Left cardiac atrium (tissue), 4 donors: ENCODE data around the gene ANTXR2. TPM values are rescaled to one million over a fixed set of nuclear protein-coding genes. Genes with fewer than 3 reads are reported as not detected.

Experiments used
- ATAC-seq, 2 donors: fragments of 200-7000 bp; cut with Tn5 transposase; one replicate each; pipeline ENCODE4 v1.9.1; 2020; ENCODE audit warnings: mild to moderate bottlenecking in 2 of 2, moderate library complexity in 2 of 2
- DNase-seq: peaks from one replicate; pipeline ENCODE4 v3.0.0-alpha.2; 2020
- intact Hi-C, 2 donors: fragments of 100-400 bp; cut with DNase I; formaldehyde crosslinking; loops; one replicate each; pipeline versions ENCODE4 v1.14.1 to v1.15.1; 2022 to 2023
- total RNA-seq, 2 donors: library from RNA; stranded (reverse); fragmentation: NEBNext Ultra II Directional; extraction: Animal tissue kit (Norgen Biotek cat#: 25700); gene quantifications; one replicate each; pipeline ENCODE4 v1.2.1, GENCODE V29; 2021
- donor health status: DM: no; HTN: yes; CAD: no.
- donor health status: DM: no; HTN: yes; CAD: no; lungs with severe emphysema.
- donor health status: DM: yes; HTN: yes; CAD: no.
- donor health status: Dilated cardiomyopathy.

Gene ANTXR2
- total RNA-seq, 2 donors from 2014 or later = 39.3 to 49.8 TPM

DNA sequence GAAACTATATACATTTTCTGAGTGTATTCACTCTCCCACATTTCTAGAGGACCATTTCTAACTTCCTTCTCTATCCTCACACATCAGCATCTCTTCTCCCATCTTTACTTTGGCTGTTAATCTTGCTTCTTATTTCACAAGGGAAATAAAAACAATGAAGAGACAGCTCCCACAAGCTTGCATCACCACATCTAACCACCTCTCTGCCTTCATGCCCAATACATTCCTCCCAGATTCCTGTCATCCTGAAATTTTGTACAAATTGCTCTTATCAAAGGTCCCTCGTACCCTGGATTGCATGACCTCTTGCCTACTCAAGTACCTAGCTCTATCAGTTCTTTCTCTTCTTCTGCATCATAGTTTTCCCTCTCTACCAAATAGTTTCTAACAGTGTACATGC is 215.2 kb downstream of the ANTXR2 start:
- ATAC-seq (no peak), DNase-seq (no peak)
- intact Hi-C loops = no loop called here

DNA sequence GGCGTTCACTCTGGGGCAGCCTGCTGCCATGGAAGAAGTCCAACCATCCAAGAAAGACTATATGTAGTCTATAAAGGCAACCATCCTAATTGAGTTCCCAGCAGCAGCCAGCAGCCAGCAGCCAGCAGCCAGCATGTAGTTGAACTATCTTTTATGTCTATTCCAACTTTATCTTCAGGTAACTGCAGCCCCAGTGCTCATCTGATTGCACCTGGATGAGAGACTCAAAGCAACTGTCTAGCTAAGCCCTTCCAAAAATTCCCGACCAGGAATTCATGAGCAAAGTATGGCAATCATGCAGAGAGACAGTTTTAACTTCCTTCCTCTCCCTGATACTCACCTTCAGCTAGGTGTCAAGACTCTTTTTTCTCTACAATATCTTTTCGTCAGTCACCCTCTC is 216.8 kb downstream of the ANTXR2 start:
- intact Hi-C loops = no loop called here
- ATAC-seq (no peak), DNase-seq (no peak)

DNA sequence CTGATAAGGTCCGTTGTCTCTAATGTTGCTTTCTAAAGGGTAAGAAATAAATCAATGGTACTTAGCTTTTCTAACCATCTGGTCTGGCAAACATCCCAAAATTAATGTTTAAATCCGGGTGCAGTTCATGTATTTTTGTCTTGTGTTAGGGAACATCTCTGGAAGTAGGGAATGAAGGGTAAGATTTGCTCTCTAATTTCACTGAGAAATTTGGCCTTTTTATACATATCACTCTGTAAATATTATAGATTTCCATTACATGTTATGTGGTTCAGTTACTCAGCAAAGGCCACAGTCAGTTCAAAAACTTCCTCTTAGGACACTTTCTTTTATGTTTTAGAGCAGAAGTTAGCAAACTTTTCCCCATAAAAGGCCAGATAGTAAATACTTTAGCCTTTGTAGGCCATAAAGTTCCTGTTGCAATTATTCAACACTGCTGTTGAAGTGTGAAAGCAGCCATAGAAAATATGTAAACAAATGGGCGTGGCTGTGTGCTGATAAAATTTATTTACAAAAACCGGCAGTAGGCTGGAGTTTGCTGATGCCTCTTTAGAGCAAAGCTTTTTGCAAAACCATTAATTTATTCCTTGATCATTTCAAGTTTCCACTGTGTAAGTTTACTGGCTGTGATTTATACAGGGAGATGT is 218.1 kb downstream of the ANTXR2 start:
- no peak for ATAC-seq
- intact Hi-C loops = no loop called here
- DNase-seq = no peak

DNA sequence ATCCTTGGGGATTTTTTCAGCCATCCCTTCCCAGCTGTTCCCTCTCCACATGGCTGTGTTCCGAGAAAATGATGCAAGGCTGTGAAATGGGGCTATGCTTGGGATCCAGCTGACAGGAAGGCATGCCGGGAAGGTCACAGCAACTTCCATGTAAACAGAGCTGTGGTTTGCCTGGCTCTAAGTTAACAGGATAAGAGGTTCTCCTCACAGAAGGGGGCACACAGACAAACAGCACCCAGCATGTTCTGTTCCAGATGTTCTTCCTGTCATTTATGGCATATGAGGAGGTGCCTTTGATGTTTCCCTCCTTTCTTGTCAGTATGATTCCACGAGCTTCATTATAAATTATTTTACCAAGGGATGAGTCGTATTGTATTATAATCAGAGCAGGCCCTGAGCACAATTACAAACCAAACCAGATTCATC is 220.7 kb downstream of the ANTXR2 start:
- ATAC-seq = peak; percentile 44 to 85
- DNase-seq = peak; percentile 26
- intact Hi-C loops = no loop called here

DNA sequence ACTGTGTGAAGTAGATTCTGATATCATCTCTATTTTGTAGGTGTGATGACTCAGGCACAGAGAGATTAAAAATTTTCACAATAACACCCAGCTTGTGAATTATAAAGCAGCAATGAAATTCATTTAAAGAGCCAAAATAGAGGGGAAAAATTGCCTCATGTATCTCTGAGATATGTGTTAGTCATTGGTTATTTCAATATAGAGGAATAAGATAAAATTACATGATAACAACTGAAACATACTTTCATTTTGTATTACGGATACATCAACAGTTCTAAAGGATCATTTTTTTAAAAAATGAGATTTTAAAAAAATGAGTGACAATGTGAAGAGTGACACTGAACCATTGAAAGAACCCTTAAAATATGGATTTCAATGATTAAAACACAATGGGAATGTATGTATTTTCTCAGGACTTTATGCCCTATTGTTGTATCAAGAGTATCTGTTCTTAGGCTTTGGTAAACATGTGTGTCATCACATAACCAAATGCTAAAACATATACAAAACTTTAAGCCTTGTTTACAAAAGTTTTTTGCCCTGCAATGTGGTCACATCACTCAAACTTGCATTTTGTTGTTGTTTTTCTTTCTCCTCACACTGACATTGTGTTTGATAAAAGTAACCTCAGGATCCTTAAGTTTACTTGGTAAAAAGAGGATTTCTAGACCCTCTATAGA is 221.3 kb downstream of the ANTXR2 start:
- ATAC-seq (peak in 1 of 2 donors; percentile 51), DNase-seq (no peak)
- intact Hi-C loops = no loop called here

Other genes starting within 250 kb of the ANTXR2 start
- gene PRDM8, start 124.3 kb upstream of the ANTXR2 start, total RNA-seq = 1 to 10 TPM; 1.5 to 2.0 TPM
- not detected for gene FGF5, start 193.4 kb upstream of the ANTXR2 start, total RNA-seq